H1 (cell line): ENCODE data around the gene ASXL2. TPM values are rescaled to one million over a fixed set of nuclear protein-coding genes. Genes with fewer than 3 reads are reported as not detected.

ENCODE experiments used
- CTCF ChIA-PET: fragments of 300-600 bp; sonication (Branson Sonifier 250); formaldehyde crosslinking; loops from one replicate; lab custom pipeline; 2021; ENCODE audit not compliant: partially characterized antibody; lab: Charles Lee
- POLR2A ChIA-PET: fragments of 300-600 bp; sonication (Branson Sonifier 250); formaldehyde crosslinking; loops from one replicate; lab custom pipeline; 2021; ENCODE audit warnings: inconsistent platforms; ENCODE audit not compliant: partially characterized antibody; lab: Charles Lee
- DNase-seq, 2 experiments: peaks; one replicate each; pipeline versions ENCODE4 v3.0.0 to v3.0.0-alpha.2; 2010 to 2022; ENCODE audit warnings: low spot score in 2 of 2, low read depth in 1 of 2, mixed read lengths in 1 of 2
- FAIRE-seq: peaks from 2 replicates; lab custom pipeline; 2011; peaks lifted over from hg19 to GRCh38; lab: Jason Lieb, UNC
- H2AFZ ChIP-seq: 2 replicates; pipeline ENCODE4 v1.8.1; 2012; ENCODE audit warnings: low read length, inconsistent platforms
- H2AK5ac ChIP-seq: 2 replicates; pipeline ENCODE4 v1.6.1; 2013; ENCODE audit warnings: low read depth, low read length
- H2BK120ac ChIP-seq: replicated peaks from 2 replicates; pipeline ENCODE3; 2013; ENCODE audit warnings: low read depth, low read length, inconsistent platforms
- H2BK12ac ChIP-seq: 2 replicates; pipeline ENCODE4 v1.6.1; 2013; ENCODE audit warnings: low read depth, low read length
- H2BK15ac ChIP-seq: 2 replicates; pipeline ENCODE4 v1.6.1; 2013; ENCODE audit warnings: low read length
- H2BK20ac ChIP-seq: 2 replicates; pipeline ENCODE4 v1.6.1; 2013; ENCODE audit warnings: low read length
- H2BK5ac ChIP-seq: 2 replicates; pipeline ENCODE4 v1.6.1; 2013; ENCODE audit warnings: low read depth, low read length
- H3K14ac ChIP-seq: 2 replicates; pipeline ENCODE4 v1.6.1; 2013; ENCODE audit warnings: inconsistent platforms; ENCODE audit not compliant: insufficient read length
- H3K18ac ChIP-seq: 2 replicates; pipeline ENCODE4 v1.6.1; 2013; ENCODE audit warnings: low read length; ENCODE audit errors: extremely low read depth
- H3K23ac ChIP-seq: 2 replicates; pipeline ENCODE4 v1.6.1; 2013; ENCODE audit warnings: inconsistent platforms; ENCODE audit not compliant: insufficient read length
- H3K23me2 ChIP-seq: 2 replicates; pipeline ENCODE4 v1.6.1; 2013; ENCODE audit warnings: low read depth, low read length
- H3K27ac ChIP-seq: 2 replicates; pipeline ENCODE4 v1.6.1; 2011; ENCODE audit warnings: low read depth, low read length, inconsistent platforms
- H3K27me3 ChIP-seq, 4 experiments: replicated peaks in 1 of 4; 1 replicate in 1 of 4; 2 replicates in 3 of 4; pipeline versions ENCODE4 v1.6.1 to v1.8.1; 2011 to 2013; ENCODE audit warnings: low read length in 3 of 4, mild to moderate bottlenecking in 3 of 4, inconsistent platforms in 2 of 4, mixed read lengths in 2 of 4, moderate library complexity in 1 of 4; ENCODE audit not compliant: control insufficient read depth in 3 of 4, insufficient read depth in 3 of 4; ENCODE audit errors: extremely low read depth in 1 of 4
- H3K36me3 ChIP-seq, 4 experiments: 2 replicates each; pipeline versions ENCODE4 v1.6.1 to v1.8.1; 2011 to 2013; ENCODE audit warnings: mild to moderate bottlenecking in 4 of 4, low read length in 3 of 4, moderate library complexity in 2 of 4, control low read depth in 1 of 4, inconsistent platforms in 1 of 4; ENCODE audit not compliant: insufficient read depth in 4 of 4, control insufficient read depth in 2 of 4
- H3K4ac ChIP-seq: replicated peaks from 2 replicates; pipeline ENCODE3; 2013; ENCODE audit warnings: low read length, low read depth, mixed read lengths, inconsistent platforms; ENCODE audit not compliant: insufficient read length
- H3K4me1 ChIP-seq, 4 experiments: replicated peaks in 1 of 4; 1 replicate in 1 of 4; 2 replicates in 3 of 4; pipeline versions ENCODE4 v1.6.1 to v1.8.1; 2011 to 2013; ENCODE audit warnings: low read length in 3 of 4, inconsistent platforms in 2 of 4, mixed read lengths in 1 of 4; ENCODE audit not compliant: insufficient read depth in 4 of 4, control insufficient read depth in 3 of 4
- H3K4me2 ChIP-seq, 2 experiments: 2 replicates each; pipeline versions ENCODE4 v1.6.1 to v1.8.1; 2011 to 2013; ENCODE audit warnings: low read depth in 2 of 2, low read length in 2 of 2, control low read depth in 1 of 2, inconsistent platforms in 1 of 2, mild to moderate bottlenecking in 1 of 2; ENCODE audit not compliant: insufficient read depth in 1 of 2
- H3K4me3 ChIP-seq, 4 experiments: fragments of 200-600, 300-600 bp in 1 of 4; sonication (generic), shearing (Covaris generic), sonication (Bioruptor Twin) in 1 of 4; 2 replicates each; pipeline versions ENCODE4 v1.5.1 to v1.8.1; 2011 to 2016; ENCODE audit warnings: low read length in 4 of 4, low read depth in 3 of 4, control low read depth in 2 of 4, inconsistent platforms in 2 of 4, mild to moderate bottlenecking in 2 of 4, mixed read lengths in 1 of 4, moderate library complexity in 1 of 4; ENCODE audit not compliant: insufficient read depth in 2 of 4; ENCODE audit errors: extremely low read depth in 1 of 4
- H3K56ac ChIP-seq: replicated peaks from 2 replicates; pipeline ENCODE3; 2013; ENCODE audit warnings: low read depth, mild to moderate bottlenecking, mixed read lengths, low read length, inconsistent platforms; ENCODE audit not compliant: insufficient read length
- H3K79me1 ChIP-seq: 2 replicates; pipeline ENCODE4 v1.6.1; 2013; ENCODE audit warnings: low read depth, low read length, control low read depth
- H3K79me2 ChIP-seq, 2 experiments: 2 replicates each; pipeline versions ENCODE4 v1.6.1 to v1.8.1; 2012 to 2013; ENCODE audit warnings: low read length in 2 of 2, mild to moderate bottlenecking in 2 of 2, inconsistent platforms in 1 of 2; ENCODE audit not compliant: insufficient read depth in 2 of 2, control insufficient read depth in 1 of 2
- H3K9ac ChIP-seq, 4 experiments: replicated peaks in 1 of 4; 1 replicate in 1 of 4; 2 replicates in 3 of 4; pipeline versions ENCODE4 v1.6.1 to v1.8.1; 2011 to 2013; ENCODE audit warnings: low read depth in 3 of 4, low read length in 3 of 4, control low read depth in 2 of 4, mild to moderate bottlenecking in 2 of 4, moderate library complexity in 2 of 4, inconsistent platforms in 1 of 4; ENCODE audit errors: extremely low read depth in 1 of 4
- H3K9me3 ChIP-seq, 2 experiments: 2 replicates each; pipeline versions ENCODE4 v1.6.1 to v1.8.1; 2012 to 2013; ENCODE audit warnings: mild to moderate bottlenecking in 2 of 2, moderate library complexity in 2 of 2, control low read depth in 1 of 2, inconsistent platforms in 1 of 2, low read depth in 1 of 2, low read length in 1 of 2, mixed read lengths in 1 of 2; ENCODE audit not compliant: insufficient read depth in 2 of 2
- H4K20me1 ChIP-seq, 2 experiments: replicated peaks in 1 of 2; 2 replicates each; pipeline versions ENCODE3 to v1.8.1; 2011 to 2013; ENCODE audit warnings: inconsistent platforms in 2 of 2, low read length in 2 of 2, mild to moderate bottlenecking in 1 of 2; ENCODE audit not compliant: insufficient read depth in 2 of 2, control insufficient read depth in 1 of 2
- H4K5ac ChIP-seq: 2 replicates; pipeline ENCODE4 v1.6.1; 2013; ENCODE audit warnings: low read length, low read depth, mixed read lengths, inconsistent platforms; ENCODE audit not compliant: insufficient read length
- H4K8ac ChIP-seq: 2 replicates; pipeline ENCODE4 v1.8.0; 2013; ENCODE audit warnings: mild to moderate bottlenecking, moderate library complexity, low read length, inconsistent platforms; ENCODE audit not compliant: insufficient read depth; ENCODE audit errors: extremely low read depth
- H4K91ac ChIP-seq: replicated peaks from 2 replicates; pipeline ENCODE3; 2013; ENCODE audit warnings: low read length, mixed read lengths, inconsistent platforms; ENCODE audit not compliant: insufficient read length
- ASH2L ChIP-seq: fragments of 200-600, 300-600 bp; sonication (generic); IDR thresholded peaks from one replicate; pipeline ENCODE4 v1.7.1; 2017; ENCODE audit warnings: low read length
- ATF3 ChIP-seq: IDR thresholded peaks from 2 replicates; pipeline ENCODE4 v1.6.1; 2011; ENCODE audit warnings: low read depth, mild to moderate bottlenecking, low read length; ENCODE audit not compliant: insufficient read depth
- CEBPB ChIP-seq: IDR thresholded peaks from 2 replicates; pipeline ENCODE4 v1.6.1; 2012; ENCODE audit warnings: low read depth, low read length
- E2F6 ChIP-seq: IDR thresholded peaks from 2 replicates; pipeline ENCODE4 v1.6.1; 2012; ENCODE audit warnings: inconsistent platforms
- EGR1 ChIP-seq: IDR thresholded peaks from 2 replicates; pipeline ENCODE4 v1.6.1; 2011; ENCODE audit warnings: low read depth, low read length, borderline replicate concordance
- GTF2F1 ChIP-seq: IDR thresholded peaks from 2 replicates; pipeline ENCODE4 v1.6.1; 2012; ENCODE audit warnings: low read depth, low read length, improper control_type of control experiment, borderline replicate concordance
- KDM5A ChIP-seq: fragments of 200-600 bp; IDR thresholded peaks from 2 replicates; pipeline ENCODE4 v1.7.1; 2012; ENCODE audit warnings: mild to moderate bottlenecking, low read length, inconsistent platforms, mixed read lengths
- NRF1 ChIP-seq: IDR thresholded peaks from 2 replicates; pipeline ENCODE4 v1.6.1; 2011; ENCODE audit warnings: mild to moderate bottlenecking, low read depth, low read length, improper control_type of control experiment
- RAD21 ChIP-seq, 2 experiments: IDR thresholded peaks in 1 of 2; conservative IDR thresholded peaks in 1 of 2; 2 replicates each; pipeline ENCODE4 v1.6.1; 2011; ENCODE audit warnings: low read depth in 2 of 2, low read length in 2 of 2, improper control_type of control experiment in 1 of 2, inconsistent platforms in 1 of 2, mild to moderate bottlenecking in 1 of 2, moderate library complexity in 1 of 2
- SRF ChIP-seq: IDR thresholded peaks from 2 replicates; pipeline ENCODE4 v1.6.1; 2011; ENCODE audit warnings: mild to moderate bottlenecking, low read depth, low read length, moderate library complexity
- SUZ12 ChIP-seq: fragments of 200-600 bp; sonication (generic); IDR thresholded peaks from 2 replicates; pipeline ENCODE4 v1.6.1; 2012; ENCODE audit warnings: mild to moderate bottlenecking, inconsistent platforms, low read length, moderate library complexity, mixed read lengths
- TEAD4 ChIP-seq: IDR thresholded peaks from 2 replicates; pipeline ENCODE4 v1.6.1; 2012; ENCODE audit warnings: low read depth, low read length, inconsistent platforms, mixed read lengths
- YY1 ChIP-seq: IDR thresholded peaks from 2 replicates; pipeline ENCODE4 v1.6.1; 2011; ENCODE audit warnings: low read depth, mild to moderate bottlenecking, low read length
- ZNF274 ChIP-seq: IDR thresholded peaks from 2 replicates; pipeline ENCODE4 v1.7.0; 2012; ENCODE audit warnings: low read length, borderline replicate concordance; ENCODE audit errors: extremely low read depth
- WGBS, 2 experiments: shearing (Covaris generic) in 1 of 2; methylation state at CpG; one replicate each; pipeline versions ENCODE4 v1.1.6 to v1.1.7; 2013 to 2015; ENCODE audit warnings: low lambda C conversion rate in 2 of 2, mixed read lengths in 2 of 2, inconsistent platforms in 1 of 2, low coverage in 1 of 2, missing lambda C conversion rate in 1 of 2; ENCODE audit not compliant: insufficient replicate concordance in 2 of 2, insufficient coverage in 1 of 2, insufficient read length in 1 of 2; ENCODE audit errors: extremely low coverage in 1 of 2, missing lambda C conversion rate in 1 of 2; 5-methylcytosine and 5-hydroxymethylcytosine counted together
- polyA plus RNA-seq, 7 experiments: library from polyadenylated mRNA; depleted of rRNA in 3 of 7; stranded (reverse) in 5 of 7; unstranded in 2 of 7; fragments of >200 nt in 5 of 7; fragments of 200-250 nt in 2 of 7; gene quantifications; 1 replicate in 5 of 7; 2 replicates in 1 of 7; 4 replicates in 1 of 7; pipeline versions ENCODE4 v1.2.1 to v1.2.3, GENCODE V29; 2011 to 2013; ENCODE audit warnings: missing spikeins in 2 of 7, mixed read lengths in 2 of 7
- total RNA-seq: library from RNA; stranded (reverse); fragmentation: NEBNext Ultra II Directional; extraction: Animal tissue kit (Norgen Biotek cat#: 25700); gene quantifications from 2 replicates; pipeline ENCODE4 v1.2.1, GENCODE V29; 2021

ASXL2 gene
- total and polyA plus RNA-seq, 2 of the 8 experiments (the other 6 are each of a cell fraction or from before 2014, with no cell fraction given): 7.2 to 41.3 TPM

GRCh38 chr2:25720575-25720974, 157.7 kb downstream of the ASXL2 start:
- no peak overlapping the region for H2BK15ac ChIP-seq
- no peaks in the 10 kb centered on the region for H3K79me1 ChIP-seq
- H3K4ac ChIP-seq: no peak overlapping the region
- FAIRE-seq (no peak), DNase-seq (no peak)
- H3K36me3 ChIP-seq: no peaks in the 10 kb centered on the region
- POLR2A ChIA-PET: interaction anchor here (0.6 to 1.5 kb wide), 2 partner anchors 31 to 47 kb away, joined by 3 read pairs; partner anchors contain the start of gene DTNB
- H3K4me1 ChIP-seq: no peaks in the 10 kb centered on the region
- H4K91ac ChIP-seq: no peak overlapping the region
- CTCF ChIA-PET: interaction anchor here (9.0 kb wide), 1 partner anchor 21 kb away, joined by 74 read pairs; no protein-coding TSS in a partner anchor
- no peaks in the 10 kb centered on the region for H3K79me2 ChIP-seq
- 100% methylated on average over 1 of the region's 1 CpG; no CpG with 5 or more reads in 1 of the 2 experiments for WGBS, 2 experiments
- H2BK12ac ChIP-seq: no peak overlapping the region
- H3K9me3 ChIP-seq: no peaks in the 10 kb centered on the region; a peak in 1 of 4 replicates
- no peak overlapping the region for H4K8ac ChIP-seq
- no peak overlapping the region for H3K4me2 ChIP-seq
- no peak overlapping the region for H2BK120ac ChIP-seq
- H3K27me3 ChIP-seq: no peaks in the 10 kb centered on the region
- H3K23ac ChIP-seq: no peak overlapping the region
- no peaks in the 10 kb centered on the region for H3K23me2 ChIP-seq
- no peak overlapping the region for H2BK20ac ChIP-seq
- H4K20me1 ChIP-seq: no peaks in the 10 kb centered on the region
- H2BK5ac ChIP-seq: no peak overlapping the region
- H3K9ac ChIP-seq: no peak overlapping the region
- no peak overlapping the region for H2AFZ ChIP-seq
- H4K5ac ChIP-seq: no peak overlapping the region
- no peak overlapping the region for H3K14ac ChIP-seq
- H2AK5ac ChIP-seq: no peak overlapping the region
- H3K18ac ChIP-seq: no peak overlapping the region
- no peak overlapping the region for H3K4me3 ChIP-seq
- no peak overlapping the region for H3K56ac ChIP-seq
- H3K27ac ChIP-seq: no peak overlapping the region
- TF ChIP-seq GTF2F1: no peak
- TF ChIP-seq ASH2L: no peak
- TF ChIP-seq CEBPB: no peak
- TF ChIP-seq ZNF274: no peak
- TF ChIP-seq NRF1: no peak
- no peak for TF ChIP-seq KDM5A
- TF ChIP-seq E2F6: no peak
- TF ChIP-seq SUZ12: no peak
- no peak for TF ChIP-seq SRF
- no peak for TF ChIP-seq TEAD4
- no peak for TF ChIP-seq RAD21 (IDR thresholded peaks at IDR 0.05 in 1 of 2, conservative IDR thresholded peaks at IDR 0.05 in 1 of 2; ENCODE audit: low read depth in 2 of 2, low read length in 2 of 2)
- TF ChIP-seq ATF3: no peak
- no peak for TF ChIP-seq EGR1
- TF ChIP-seq YY1: no peak
